GM13977 (cell line): ENCODE data around the gene SATL1.
A peak's percentile ranks its signal among the peaks of the same experiment; 100 is the strongest.
"Not testable (repeated sequence)": the region's sequence is repeated elsewhere in the genome, so short reads cannot be mapped to it uniquely, and the experiment has no call there.

ENCODE experiments used
- DNase-seq: peaks from one replicate; pipeline ENCODE4 v3.0.0; 2012; ENCODE audit warnings: low spot score
- CTCF ChIP-seq: IDR thresholded peaks from 2 replicates; pipeline ENCODE4 v1.5.1; 2012; ENCODE audit warnings: mild to moderate bottlenecking, control low read depth; ENCODE audit not compliant: insufficient read depth; ENCODE audit errors: extremely low read depth, missing control alignments
- in situ Hi-C: fragments of 300-500 bp; cut with MboI; formaldehyde crosslinking; loops from one replicate; pipeline ENCODE4 v1.12.0; 2022; ENCODE audit warnings: low sequenced_read_pairs, low pct_unique_long_range_greater_than_20kb, mixed read lengths, inconsistent platforms; ENCODE audit not compliant: unreplicated experiment

SATL1 gene

GRCh38 chrX:85243761-85244449 is at the start of gene SATL1, which contains the start of gene ZNF711:
SATL1 (minus strand) TSS chrX:85243779; CDS start chrX:85108968, 134,811 bp downstream.
ZNF711 (plus strand) TSS chrX:85243991; CDS start chrX:85247573, 3,582 bp downstream.
- TF ChIP-seq CTCF: no peak
- DNase-seq: peak; percentile 56
- in situ Hi-C loops: no loop called here

- DNase-seq: no peak
- TF ChIP-seq CTCF: no peak
- in situ Hi-C loops: no loop called here
Observed at GRCh38 chrX:85288992-85289723, 45.6 kb upstream of the SATL1 start.

GRCh38 chrX:85285286-85285685 is 41.7 kb upstream of the SATL1 start:
- in situ Hi-C loops, DNase-seq: not testable (repeated sequence)

- no peak for TF ChIP-seq CTCF
- in situ Hi-C loops: no loop called here
- peak; percentile 31 for DNase-seq
Observed at GRCh38 chrX:85244450-85245211, 1.1 kb upstream of the SATL1 start.

- in situ Hi-C loops: no loop called here
- peak; percentile 22 for DNase-seq
- no peak for TF ChIP-seq CTCF
Observed at GRCh38 chrX:85243155-85243554, 424 bp downstream of the SATL1 start.

- no peak for DNase-seq
- in situ Hi-C loops: no loop called here
- no peak for TF ChIP-seq CTCF
Observed at GRCh38 chrX:85223359-85223758, 20.2 kb downstream of the SATL1 start.
